Coronary artery (tissue), 2 donors: ENCODE measurements around the gene KRTAP5-5.

ENCODE experiments used
- DNase-seq: peaks from one replicate; pipeline ENCODE4 v3.0.0-alpha.2; 2017; ENCODE audit warnings: low spot score
- H3K27ac ChIP-seq, 2 donors: fragments of 200-600 bp; sonication (generic); one replicate each; pipeline ENCODE4 v1.5.1; 2016 to 2019
- H3K4me3 ChIP-seq: fragments of 200-600 bp; sonication (generic); 2 replicates; pipeline ENCODE4 v1.5.1; 2016; ENCODE audit warnings: mild to moderate bottlenecking, moderate library complexity
- CTCF ChIP-seq: fragments of 200-600 bp; sonication (generic); IDR thresholded peaks from one replicate; pipeline ENCODE4 v1.5.1; 2019; ENCODE audit warnings: antibody characterized with exemption

The KRTAP5-5 gene

GRCh38 chr11:1632053-1632714 lies 2.6 kb downstream of the KRTAP5-5 start:
- no peak overlapping the region for H3K27ac ChIP-seq
- DNase-seq = no peak
- TF ChIP-seq CTCF = no peak
- H3K4me3 ChIP-seq = no peak overlapping the region

- Histone ChIP-seq H3K27ac (no peak overlapping the region), H3K4me3 (no peak overlapping the region)
- no peak for DNase-seq
- no peak for TF ChIP-seq CTCF
Measured at GRCh38 chr11:1633864-1634263, 4.3 kb downstream of the KRTAP5-5 start.

- no peak for TF ChIP-seq CTCF
- H3K27ac ChIP-seq = no peak overlapping the region
- DNase-seq = no peak
- no peak overlapping the region for H3K4me3 ChIP-seq
Measured at GRCh38 chr11:1636291-1636950, 6.8 kb downstream of the KRTAP5-5 start.

- TF ChIP-seq CTCF = no peak
- Histone ChIP-seq H3K27ac (no peak overlapping the region), H3K4me3 (no peak overlapping the region)
- no peak for DNase-seq
Measured at GRCh38 chr11:1637628-1638027, 8.1 kb downstream of the KRTAP5-5 start.

- H3K4me3 ChIP-seq = no peak overlapping the region
- no peak overlapping the region for H3K27ac ChIP-seq
- no peak for TF ChIP-seq CTCF
- no peak for DNase-seq
Measured at GRCh38 chr11:1638344-1638743, 8.8 kb downstream of the KRTAP5-5 start.

- no peak for DNase-seq
- no peak for TF ChIP-seq CTCF
- Histone ChIP-seq H3K4me3 (no peak overlapping the region), H3K27ac (no peak overlapping the region)
Measured at GRCh38 chr11:1639102-1639620, 9.6 kb downstream of the KRTAP5-5 start.

GRCh38 chr11:1639666-1640065 lies 10.1 kb downstream of the KRTAP5-5 start:
- no peak for TF ChIP-seq CTCF
- DNase-seq = no peak
- no peak overlapping the region for H3K27ac ChIP-seq
- no peak overlapping the region for H3K4me3 ChIP-seq
